MM.1S (cell line): ENCODE results near the gene JMJD6.

Experiments used
- EZH2phosphoT487 ChIP-seq: fragments of 300-600 bp; sonication (generic); IDR thresholded peaks from 2 replicates; pipeline ENCODE4 v1.6.1; 2018; ENCODE audit warnings: antibody characterized with exemption, low read length
- TF ChIP-seq, protein P1 (sequence below): fragments of 300-600 bp; sonication (generic); IDR thresholded peaks from 2 replicates; pipeline ENCODE4 v1.5.1; 2016; ENCODE audit warnings: antibody characterized with exemption, low read length, mixed read lengths

DNA sequence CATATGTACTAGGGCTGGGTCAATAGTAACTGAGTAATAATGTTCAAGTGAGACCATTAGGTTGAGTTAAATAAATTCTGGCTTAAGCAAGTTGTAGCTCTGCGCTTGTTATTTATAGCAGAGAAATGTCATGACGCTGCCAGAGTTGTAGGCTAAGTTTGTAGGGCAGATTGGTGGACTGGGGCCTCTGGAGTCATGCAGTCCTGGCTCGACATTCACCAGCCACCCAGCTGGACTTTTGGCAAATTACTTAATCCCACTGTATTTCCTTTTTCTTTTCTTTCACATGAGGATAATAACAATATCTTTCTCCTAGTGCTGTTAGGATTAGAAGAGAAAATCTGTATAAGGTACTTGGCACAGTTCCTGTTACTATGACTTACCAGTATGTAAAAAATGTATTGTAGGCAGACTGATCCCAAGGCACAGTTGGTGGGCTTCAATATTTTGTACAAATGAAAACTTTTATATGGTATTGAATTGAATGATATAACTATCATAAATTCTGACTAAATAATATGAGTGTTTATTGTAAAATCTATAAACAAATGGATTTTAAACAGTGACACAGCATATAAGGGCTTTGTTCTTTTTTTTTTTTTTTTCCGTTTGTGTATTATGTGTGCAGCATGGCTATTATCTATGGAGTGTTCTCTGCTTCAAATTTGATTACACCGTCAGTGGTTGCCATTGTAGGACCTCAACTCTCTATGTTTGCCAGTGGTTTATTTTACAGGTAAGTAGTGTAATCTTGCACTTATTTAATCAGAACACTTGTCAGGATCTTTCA is 14.1 kb upstream of the JMJD6 start:
- TF ChIP-seq, protein P1, sequence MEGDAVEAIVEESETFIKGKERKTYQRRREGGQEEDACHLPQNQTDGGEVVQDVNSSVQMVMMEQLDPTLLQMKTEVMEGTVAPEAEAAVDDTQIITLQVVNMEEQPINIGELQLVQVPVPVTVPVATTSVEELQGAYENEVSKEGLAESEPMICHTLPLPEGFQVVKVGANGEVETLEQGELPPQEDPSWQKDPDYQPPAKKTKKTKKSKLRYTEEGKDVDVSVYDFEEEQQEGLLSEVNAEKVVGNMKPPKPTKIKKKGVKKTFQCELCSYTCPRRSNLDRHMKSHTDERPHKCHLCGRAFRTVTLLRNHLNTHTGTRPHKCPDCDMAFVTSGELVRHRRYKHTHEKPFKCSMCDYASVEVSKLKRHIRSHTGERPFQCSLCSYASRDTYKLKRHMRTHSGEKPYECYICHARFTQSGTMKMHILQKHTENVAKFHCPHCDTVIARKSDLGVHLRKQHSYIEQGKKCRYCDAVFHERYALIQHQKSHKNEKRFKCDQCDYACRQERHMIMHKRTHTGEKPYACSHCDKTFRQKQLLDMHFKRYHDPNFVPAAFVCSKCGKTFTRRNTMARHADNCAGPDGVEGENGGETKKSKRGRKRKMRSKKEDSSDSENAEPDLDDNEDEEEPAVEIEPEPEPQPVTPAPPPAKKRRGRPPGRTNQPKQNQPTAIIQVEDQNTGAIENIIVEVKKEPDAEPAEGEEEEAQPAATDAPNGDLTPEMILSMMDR, result no peak
- TF ChIP-seq EZH2phosphoT487, result no peak
